Measurements from ENCODE around the gene ARHGDIG.
"Not testable (repeated sequence)": the region's sequence is repeated elsewhere in the genome, so short reads cannot be mapped to it uniquely, and the experiment has no call there.

- TF ChIP-seq CTCF (IDR thresholded peaks at IDR 0.05; ENCODE audit: insufficient read depth, low read depth, low read length); EZH2 (IDR thresholded peaks at IDR 0.05; ENCODE audit: insufficient read depth, low read length): not testable (repeated sequence)
Observed at GRCh38 chr16:331181-331814, 50.9 kb downstream of the ARHGDIG start.
